Measurements from ENCODE around the gene TBC1D10A.

TBC1D10A gene

GRCh38 chr22:30265131-30265720 is 61.5 kb downstream of the TBC1D10A start:
- DNase-seq, result no peak

DNA sequence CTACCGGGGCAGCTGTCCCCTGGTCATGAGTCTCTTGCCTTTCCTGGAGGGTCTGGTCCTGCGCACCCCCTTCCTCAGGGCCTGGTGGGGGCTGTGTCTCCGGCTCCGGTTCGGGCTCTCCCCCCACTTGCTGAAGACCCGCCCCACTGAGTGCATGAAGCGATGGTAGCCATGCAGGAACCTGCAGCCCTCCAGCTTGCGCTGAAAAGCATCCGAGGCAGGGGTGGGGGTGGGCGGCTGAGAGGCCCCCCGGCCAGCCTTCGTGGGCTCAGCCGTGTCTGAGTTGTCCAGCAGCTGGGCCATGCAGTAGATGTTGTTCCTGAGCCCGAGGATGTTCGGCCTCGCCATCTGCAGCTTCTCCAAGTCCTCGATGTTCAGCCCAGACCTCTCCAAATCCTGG is 62.9 kb downstream of the TBC1D10A start:
- no peak for DNase-seq

DNA sequence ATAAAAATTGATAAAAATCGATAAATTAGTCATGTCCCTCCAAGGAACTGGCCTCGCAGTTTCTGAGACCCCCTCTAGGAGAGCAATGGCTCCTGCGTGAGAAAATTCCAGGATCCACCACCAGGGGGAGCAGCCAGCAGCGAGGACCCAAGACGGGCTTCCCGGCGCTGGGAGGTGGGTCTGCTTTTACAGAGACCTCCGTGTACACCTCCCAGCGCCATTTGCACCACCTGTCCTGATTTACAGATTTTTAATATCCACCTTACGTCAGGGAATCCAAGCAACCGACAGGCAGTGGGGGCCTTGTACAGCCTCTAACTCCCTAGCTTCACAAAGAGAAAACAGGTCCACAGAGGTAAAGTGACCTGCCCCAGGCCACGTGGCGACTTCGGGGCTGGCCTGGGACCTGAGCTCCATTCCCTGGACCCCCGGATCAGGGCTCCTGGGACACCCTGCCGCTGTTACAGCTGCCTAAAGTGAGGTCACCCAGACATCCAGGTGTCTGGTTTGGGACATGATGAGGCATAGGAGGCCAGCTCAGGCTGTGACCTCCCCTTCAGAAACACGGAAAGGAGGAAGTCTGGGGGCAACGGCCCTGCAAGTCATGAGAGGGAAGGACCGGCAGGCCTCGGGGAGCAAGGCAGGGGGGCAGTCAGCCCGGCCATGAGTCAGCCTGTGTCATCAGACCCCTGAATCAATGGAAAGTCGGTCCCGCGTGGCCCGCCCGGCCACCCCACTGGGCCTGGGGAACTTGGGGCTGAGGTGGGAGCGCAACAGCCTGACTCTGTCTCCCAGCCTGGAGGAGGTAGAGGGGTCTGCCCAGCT is 63.6 kb downstream of the TBC1D10A start:
- peak; percentile 78 for DNase-seq

DNA sequence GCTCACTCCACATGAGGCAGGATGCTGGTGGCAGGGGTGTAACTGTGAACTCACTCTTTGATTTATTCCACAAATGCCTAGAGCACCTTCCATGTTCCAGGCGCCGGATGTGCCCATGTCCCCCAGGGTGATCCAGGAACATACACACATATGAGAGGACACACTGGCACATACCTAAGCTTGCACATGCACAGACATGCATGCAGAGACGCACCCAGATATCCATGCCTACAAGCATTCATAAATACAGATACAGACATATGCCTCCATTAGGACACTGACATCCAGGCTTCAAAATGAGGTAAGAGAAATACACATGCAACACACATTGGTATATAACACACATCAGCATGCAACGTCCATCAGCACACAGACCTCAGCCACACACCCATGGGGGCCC is 64.6 kb downstream of the TBC1D10A start:
- DNase-seq, result no peak

DNA sequence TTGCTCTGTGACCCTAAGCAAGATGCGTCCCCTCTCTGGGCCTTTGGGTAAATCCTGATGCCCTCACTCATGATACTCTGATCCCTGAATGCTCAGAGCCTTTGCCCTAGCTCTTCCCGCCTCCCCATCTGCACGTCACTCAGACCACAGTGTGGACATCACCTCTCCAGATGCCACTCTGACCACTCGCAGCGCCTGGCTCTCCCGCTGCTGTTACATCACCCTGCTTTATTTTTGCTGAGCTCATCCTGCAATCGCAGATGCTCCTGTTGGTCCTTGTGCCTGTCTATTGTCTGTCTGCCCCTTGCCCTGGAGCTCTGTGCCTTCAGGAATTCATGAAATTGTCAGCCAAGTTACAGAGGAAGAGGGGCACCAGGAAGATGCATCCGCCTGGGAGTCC is 65.6 kb downstream of the TBC1D10A start:
- no peak for DNase-seq

- DNase-seq, result no peak
These were observed 66.1 kb downstream of the TBC1D10A start for GRCh38 chr22:30260682-30261081.

DNA sequence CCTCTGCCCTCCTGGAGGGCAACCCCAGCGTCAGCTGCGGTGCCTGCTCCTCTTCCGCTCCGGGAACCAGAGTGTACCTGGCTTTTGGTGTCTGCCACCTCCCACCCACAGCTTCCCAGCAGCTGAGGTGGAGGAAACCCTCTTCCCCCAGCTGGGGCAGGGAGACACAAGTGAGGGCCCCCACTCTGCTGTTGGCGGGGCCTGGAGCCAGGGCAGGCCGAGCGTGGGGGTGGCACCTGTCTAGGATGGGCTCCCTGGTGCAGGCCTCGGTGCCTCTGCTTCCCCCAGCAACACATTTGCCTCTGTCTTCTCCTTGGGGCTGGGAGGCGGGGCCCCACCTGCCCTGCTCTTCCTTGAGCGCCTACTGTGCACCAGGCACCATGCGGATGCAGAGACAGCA is 66.5 kb downstream of the TBC1D10A start:
- no peak for DNase-seq

- no peak for DNase-seq
These were observed 72.4 kb downstream of the TBC1D10A start for GRCh38 chr22:30254314-30254713.

DNA sequence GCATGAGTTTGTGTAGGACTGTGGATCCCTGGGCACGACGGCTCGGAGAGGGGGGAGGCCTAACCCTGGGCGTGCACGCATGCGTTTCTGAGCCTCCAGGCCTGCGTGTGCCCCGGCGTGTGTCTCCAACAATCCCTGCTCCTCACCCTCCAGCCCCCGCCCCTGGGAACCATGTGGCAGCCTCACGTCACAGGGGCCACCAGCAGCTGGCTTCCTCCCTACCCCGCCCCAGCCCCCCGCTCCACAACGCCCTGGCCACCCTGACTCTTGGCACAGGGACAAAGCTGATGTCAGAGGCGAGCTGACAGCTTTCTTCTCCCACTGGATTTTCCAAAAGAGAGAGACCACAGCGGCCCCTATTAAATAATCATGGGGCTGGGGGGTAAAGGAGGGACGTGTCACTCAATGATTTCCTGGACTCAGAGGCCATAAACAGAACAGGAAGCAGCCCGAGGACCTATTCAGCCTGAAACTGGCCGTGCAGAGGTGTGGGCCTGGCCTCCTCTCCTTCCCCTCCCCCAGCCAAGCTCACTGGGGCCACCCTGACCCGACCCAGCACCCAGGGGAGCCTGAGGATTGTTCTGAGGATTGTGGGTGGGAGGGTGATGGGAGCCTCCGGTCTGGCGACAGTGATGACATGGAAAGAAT is 73.4 kb downstream of the TBC1D10A start:
- no peak for DNase-seq

DNA sequence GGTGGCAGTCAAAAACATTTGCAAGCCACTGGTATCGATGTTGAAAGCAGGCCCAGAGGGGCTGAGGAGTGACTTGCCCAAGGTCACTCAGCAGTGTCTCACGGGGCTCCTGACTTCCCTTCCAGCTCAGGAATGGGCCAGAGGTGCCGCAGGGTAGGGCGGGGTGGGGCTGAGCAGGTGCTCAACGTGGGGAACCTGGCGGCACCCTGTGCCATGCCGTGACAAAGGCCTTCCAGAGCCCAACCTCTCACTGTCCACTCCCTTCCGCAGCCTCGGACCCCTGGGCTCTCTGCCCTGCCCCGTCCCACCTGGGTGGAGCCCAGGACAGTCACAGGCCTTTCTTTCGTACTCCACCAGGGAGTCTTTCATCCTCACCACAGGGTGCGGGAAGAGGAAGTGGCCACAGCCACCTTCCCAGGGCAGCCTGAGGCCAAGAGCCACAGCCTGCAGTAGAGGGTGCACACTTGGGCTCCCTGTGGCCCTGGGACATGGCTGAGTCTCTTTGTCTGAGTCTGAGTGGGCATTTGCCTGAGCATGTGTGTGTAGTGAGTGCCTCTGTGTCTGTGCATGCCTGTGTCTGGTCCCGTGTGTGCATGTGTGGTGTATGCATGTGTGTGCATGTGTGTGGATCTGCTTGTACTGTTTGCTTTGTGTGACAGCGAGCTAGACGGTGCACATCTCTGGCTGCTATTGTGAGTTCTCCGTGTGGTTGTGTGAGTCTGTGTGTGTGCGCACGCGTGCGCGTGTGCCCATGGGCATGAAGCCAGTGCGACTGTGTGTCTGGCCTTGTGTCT is 74.1 kb downstream of the TBC1D10A start:
- DNase-seq, result no peak

DNA sequence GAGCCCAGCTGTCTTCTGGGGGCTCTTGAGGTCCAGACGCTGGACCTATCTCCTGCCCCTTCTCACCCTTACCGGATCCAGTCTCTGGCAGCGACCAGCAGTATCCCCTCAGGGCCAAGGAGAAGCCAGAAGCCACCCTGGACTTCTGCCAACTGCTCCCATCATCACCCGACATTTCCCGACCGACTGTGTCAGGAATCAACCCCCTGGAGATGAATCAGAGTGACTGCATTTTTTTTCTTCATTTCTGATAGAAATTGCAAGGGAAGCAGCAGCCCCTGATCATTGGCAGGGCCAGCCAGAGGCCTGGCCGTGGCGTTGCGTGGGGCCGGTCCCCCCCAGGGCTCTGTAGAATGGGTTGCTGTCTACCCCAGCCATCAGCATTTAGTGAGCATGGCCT is 75.0 kb downstream of the TBC1D10A start:
- DNase-seq, result no peak

DNA sequence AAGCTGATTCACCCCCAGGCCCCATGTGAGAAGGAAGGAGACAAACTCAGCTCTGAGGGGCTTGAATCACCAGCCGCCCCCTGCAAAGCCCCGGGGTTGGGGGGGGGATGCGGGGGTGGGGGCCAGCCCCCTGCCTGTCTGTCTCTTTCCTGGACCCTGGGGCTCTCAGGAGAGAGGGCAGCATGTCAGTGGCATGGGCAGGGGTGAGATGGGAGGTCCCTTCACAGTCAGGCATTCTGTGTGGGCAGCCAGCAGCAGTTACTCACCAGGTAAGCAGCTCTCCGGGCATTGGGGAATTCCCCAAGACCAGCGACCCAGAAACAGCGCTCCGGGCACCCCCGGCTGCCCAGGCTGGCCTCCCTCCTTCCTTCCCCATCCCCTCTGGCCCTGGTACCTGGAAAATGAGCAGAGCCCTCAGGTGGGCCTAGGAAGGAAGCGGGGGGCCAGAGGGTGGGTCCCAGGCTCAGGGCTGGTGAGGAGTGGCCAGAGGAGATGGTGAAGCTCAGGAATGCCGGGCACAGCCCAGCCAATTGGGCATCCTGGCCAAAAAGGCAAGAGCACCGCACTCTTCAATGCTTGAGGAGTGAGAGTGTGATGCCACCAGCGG is 76.0 kb downstream of the TBC1D10A start:
- DNase-seq, result no peak

DNA sequence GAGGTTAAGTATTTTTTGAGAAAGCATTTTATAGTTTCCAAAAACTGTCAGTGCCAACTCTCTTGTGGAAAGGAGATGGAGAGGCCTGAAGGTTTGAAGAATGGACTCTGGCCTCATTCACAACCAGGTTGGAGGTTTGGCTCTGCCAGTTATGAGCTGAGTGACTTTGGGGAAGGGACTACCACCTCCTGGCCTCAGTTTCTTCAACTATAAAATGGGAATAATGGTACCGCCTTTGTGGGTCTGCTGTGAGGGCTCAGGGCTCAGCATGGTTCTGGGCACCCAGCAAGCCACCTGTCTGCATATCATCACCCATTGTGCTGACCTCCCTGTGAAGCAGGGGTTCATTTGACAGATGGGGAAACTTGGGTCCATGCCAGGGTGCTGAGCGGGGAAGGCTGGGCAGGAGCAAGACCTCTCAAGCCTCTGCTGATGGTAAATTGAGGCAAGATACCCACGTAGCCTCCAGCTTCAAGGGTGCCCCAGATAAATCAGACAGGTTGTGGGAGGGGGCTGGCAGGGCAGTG is 76.6 kb downstream of the TBC1D10A start:
- DNase-seq, result no peak

DNA sequence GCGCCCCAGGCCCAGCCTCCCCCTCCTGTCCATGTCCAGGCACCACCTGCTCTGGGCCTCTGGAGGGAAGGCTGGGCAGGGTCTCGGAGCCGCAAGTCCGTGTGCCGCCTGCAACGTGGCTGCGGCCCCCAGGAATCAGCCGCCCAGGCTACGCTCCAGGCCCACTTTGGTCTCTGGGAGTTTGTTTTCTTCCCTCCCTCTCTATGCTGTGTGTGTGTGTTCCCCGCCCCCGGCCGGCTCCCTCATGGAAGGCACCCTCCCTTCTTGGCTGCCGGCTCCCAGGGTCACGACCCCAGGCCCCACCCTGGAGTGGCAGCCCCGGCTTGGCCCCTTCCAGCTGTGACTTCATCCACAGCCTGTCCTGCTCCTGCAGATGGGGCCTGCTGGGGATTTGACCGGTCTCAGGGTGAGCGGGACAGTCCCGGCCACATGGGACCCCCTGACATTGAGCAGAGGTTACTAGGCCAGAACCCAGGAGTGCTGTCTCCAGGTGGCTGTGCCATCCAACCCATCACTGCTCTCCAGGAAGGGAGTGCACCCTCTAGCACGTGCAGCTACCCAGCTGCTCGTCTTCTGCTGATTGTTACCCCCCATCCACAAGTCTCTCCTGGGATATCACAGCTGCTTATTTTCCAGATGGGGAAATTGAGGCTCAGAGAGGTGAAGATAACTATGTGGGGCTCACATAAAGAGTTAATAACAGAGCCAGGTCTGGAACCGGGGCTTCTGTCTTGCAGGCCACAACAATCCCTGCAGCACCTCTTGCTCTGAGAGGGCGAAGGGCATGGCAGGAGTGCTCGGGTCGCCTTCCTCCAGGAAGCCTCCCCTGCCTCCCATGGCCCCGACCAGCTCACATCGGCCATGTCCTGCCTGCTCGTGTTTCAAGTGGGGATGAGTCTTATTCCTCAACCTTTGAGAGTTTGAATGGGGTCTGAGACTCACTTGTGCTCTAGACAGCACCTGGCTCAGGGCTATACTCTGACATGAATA is 77.4 kb downstream of the TBC1D10A start:
- DNase-seq, result no peak

DNA sequence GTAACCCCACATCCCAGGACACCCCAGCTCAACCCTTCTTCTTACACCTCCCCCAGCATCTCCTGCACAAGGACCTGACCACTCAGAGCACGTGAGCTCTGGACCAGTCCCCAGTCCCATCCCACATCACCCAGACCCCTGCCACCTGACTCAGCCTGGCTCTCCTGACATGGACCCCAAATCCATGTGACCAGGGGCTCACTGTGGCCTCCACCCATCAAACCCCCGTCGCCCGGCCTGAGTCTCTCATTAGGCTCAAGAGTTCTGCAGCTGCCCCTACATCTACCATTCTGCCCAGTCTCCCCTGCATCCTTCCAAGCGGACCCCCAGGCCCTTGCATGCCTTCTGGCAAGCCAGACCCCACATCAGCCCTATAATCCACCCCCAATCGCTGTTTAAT is 78.3 kb downstream of the TBC1D10A start:
- no peak for DNase-seq

DNA sequence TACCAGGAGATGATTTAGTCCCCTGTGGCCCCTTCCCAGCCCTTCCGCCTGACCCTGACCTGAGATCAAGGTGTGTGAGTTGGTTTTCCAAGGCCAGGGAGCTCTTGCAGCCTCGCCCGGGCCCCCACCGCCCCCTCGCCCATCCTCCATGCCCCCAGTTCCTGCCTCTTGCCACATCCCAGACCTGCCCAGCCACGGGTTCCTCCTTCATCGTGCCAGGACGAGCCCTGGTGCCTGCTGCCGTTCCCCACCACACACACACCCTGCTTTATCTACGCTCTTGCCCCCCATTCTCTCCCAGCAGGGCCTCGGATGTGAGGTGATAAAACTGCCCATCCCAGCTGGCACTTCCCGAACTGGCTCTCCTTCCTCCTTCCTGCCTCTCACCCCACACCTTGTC is 78.8 kb downstream of the TBC1D10A start:
- DNase-seq, result no peak

- DNase-seq, result no peak
These were observed 79.2 kb downstream of the TBC1D10A start for GRCh38 chr22:30247561-30247960.

GRCh38 chr22:30246814-30247376 is 79.8 kb downstream of the TBC1D10A start:
- no peak for DNase-seq

DNA sequence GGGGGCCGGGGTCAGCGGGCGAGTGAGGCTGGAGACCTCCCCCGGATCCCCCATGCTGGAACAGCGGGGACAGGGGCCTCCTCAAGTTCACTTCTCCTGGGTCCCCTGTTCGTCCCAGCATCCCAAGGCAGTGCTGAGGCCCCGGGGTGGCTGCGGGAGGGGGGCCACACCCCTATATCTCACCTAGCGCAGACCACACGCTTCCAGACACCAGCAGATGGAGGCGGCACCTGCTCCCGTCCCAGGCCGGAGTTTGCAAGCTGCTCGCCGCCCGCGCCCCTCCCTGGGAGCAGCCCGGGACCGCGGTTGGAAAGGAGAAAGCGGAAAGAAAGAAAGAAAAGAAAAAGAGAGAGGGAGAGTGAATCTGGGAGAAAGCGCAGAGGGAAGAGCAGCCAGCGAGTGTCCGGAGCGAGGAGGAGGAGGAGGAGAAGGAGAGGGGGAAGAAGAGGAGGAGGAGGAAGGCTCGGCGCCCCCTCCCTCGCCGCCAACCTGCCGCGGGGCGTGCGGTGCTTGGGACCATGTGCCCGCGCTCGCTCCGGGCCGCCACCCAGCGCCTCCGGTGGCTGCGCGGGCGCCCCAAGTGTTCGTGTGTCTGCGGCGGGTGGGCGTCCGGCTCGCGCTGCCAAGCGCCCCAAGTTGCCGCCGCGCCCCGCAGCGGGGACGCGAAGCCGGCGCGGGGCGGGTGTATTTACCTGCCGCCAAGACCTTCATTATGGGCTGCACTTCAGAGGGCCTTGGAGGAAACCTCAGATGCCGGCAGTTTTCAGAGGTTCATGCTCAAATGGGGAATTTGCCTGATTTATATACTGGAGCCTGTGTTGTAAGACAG is 80.5 kb downstream of the TBC1D10A start, which contains the start of gene LIF:
Gene LIF, minus strand, starts transcription at position 775 of the 829 bp plus-strand sequence. Its CDS starts 64 bp downstream, at position 711.
- DNase-seq, result peak; percentile 61
